Right renal cortex interstitium (tissue), 3 donors: ENCODE measurements around the gene GLYAT. TPM values are rescaled to one million over a fixed set of nuclear protein-coding genes. Genes with fewer than 3 reads are reported as not detected.
"Not testable (repeated sequence)": the region's sequence is repeated elsewhere in the genome, so short reads cannot be mapped to it uniquely, and the experiment has no call there.

Source experiments
- DNase-seq, 3 donors: peaks; one replicate each; pipeline ENCODE4 v3.0.0-alpha.2; 2013; ENCODE audit warnings: low read depth in 3 of 3, low spot score in 2 of 3
- polyA plus RNA-seq, 3 donors: library from polyadenylated mRNA; unstranded; fragments of 120-200 nt; gene quantifications; one replicate each; pipeline ENCODE4 v1.2.1, GENCODE V29; 2013; ENCODE audit not compliant: insufficient read length in 3 of 3

The GLYAT gene
- polyA plus RNA-seq, 3 donors = 142 to 200 (median 185) TPM

- no peak for DNase-seq
Observed at GRCh38 chr11:58685973-58686722, 45.6 kb downstream of the GLYAT start.

- DNase-seq = not testable (repeated sequence)
Observed at GRCh38 chr11:58682660-58683059, 49.1 kb downstream of the GLYAT start.

GRCh38 chr11:58677536-58677935 is 54.2 kb downstream of the GLYAT start:
- not testable (repeated sequence) for DNase-seq

GRCh38 chr11:58676563-58677135 is 55.1 kb downstream of the GLYAT start:
- DNase-seq = no peak

- DNase-seq = peak in 2 of 3 donors; percentile 5 to 23
Observed at GRCh38 chr11:58675334-58676155, 56.2 kb downstream of the GLYAT start.

GRCh38 chr11:58674609-58675008 is 57.1 kb downstream of the GLYAT start:
- DNase-seq = no peak

- no peak for DNase-seq
Observed at GRCh38 chr11:58671983-58672633, 59.6 kb downstream of the GLYAT start.

GRCh38 chr11:58659910-58660570 is 71.7 kb downstream of the GLYAT start:
- DNase-seq = no peak

- no peak for DNase-seq
Observed at GRCh38 chr11:58659404-58659803, 72.3 kb downstream of the GLYAT start.

Other genes starting within 250 kb of the GLYAT start
- gene OR5B21, start 223.8 kb downstream of the GLYAT start, polyA plus RNA-seq = not detected
- gene LPXN, start 156.1 kb downstream of the GLYAT start, polyA plus RNA-seq = 1 to 10 TPM; 7.6 to 8.5 (median 8.4) TPM
- gene ZFP91, start 152.9 kb downstream of the GLYAT start, polyA plus RNA-seq = 10 to 100 TPM; 64.1 to 69.4 (median 64.7) TPM
- 1 to 10 TPM; 1.0 to 1.3 (median 1.2) TPM for gene CNTF, start 109.3 kb downstream of the GLYAT start, polyA plus RNA-seq
- 1 to 10 TPM; 1.6 to 2.7 (median 2.2) TPM for gene GLYATL2, start 112.8 kb upstream of the GLYAT start, polyA plus RNA-seq
- gene GLYATL1, start 207.5 kb upstream of the GLYAT start, polyA plus RNA-seq = 100 to 1,000 TPM; 137 to 259 (median 213) TPM